ENCODE results near the gene PRPSAP1.

- no peak for TF ChIP-seq ZNF596 (tag by site-specific recombination; IDR thresholded peaks at IDR 0.05)
- TF ChIP-seq ZNF24 (tag by site-specific recombination; IDR thresholded peaks at IDR 0.05) = no peak
- no peak for TF ChIP-seq KLF10 (tag by site-specific recombination; IDR thresholded peaks at IDR 0.05)
- TF ChIP-seq ZBTB1 (tag by site-specific recombination; IDR thresholded peaks at IDR 0.05) = no peak
- TF ChIP-seq, protein P1, sequence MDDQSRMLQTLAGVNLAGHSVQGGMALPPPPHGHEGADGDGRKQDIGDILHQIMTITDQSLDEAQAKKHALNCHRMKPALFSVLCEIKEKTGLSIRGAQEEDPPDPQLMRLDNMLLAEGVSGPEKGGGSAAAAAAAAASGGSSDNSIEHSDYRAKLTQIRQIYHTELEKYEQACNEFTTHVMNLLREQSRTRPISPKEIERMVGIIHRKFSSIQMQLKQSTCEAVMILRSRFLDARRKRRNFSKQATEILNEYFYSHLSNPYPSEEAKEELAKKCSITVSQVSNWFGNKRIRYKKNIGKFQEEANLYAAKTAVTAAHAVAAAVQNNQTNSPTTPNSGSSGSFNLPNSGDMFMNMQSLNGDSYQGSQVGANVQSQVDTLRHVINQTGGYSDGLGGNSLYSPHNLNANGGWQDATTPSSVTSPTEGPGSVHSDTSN (CRISPR knock-in tag; IDR thresholded peaks at IDR 0.05) = no peak
- TF ChIP-seq ZEB2 (tag by site-specific recombination; IDR thresholded peaks at IDR 0.05) = no peak
- TF ChIP-seq INSM2 (tag by site-specific recombination; IDR thresholded peaks at IDR 0.05) = no peak
- TF ChIP-seq ZBTB10 (tag by site-specific recombination; IDR thresholded peaks at IDR 0.05) = no peak
- TF ChIP-seq TCF7L2 (IDR thresholded peaks at IDR 0.05; ENCODE audit: borderline replicate concordance, low read depth, low read length) = no peak
- TF ChIP-seq YY1 (tag by site-specific recombination; IDR thresholded peaks at IDR 0.05) = no peak
These were observed 89.8 kb downstream of the PRPSAP1 start for GRCh38 chr17:76263896-76264295.

All from HEK293 (cell line).